ENCODE data around the gene SEZ6.
A peak's percentile ranks its signal among the peaks of the same experiment; 100 is the strongest.

The SEZ6 gene

GRCh38 chr17:29005936-29006511, at the start of gene SEZ6:
Gene SEZ6, minus strand, starts transcription at chr17:29006033. Its CDS starts 164 bp downstream, at chr17:29005869.
- DNase-seq (ENCODE audit: low read depth), result peak; percentile 35

GRCh38 chr17:29054835-29055234, 49.0 kb upstream of the SEZ6 start:
- DNase-seq (ENCODE audit: low read depth), result no peak

- no peak for DNase-seq (ENCODE audit: low read depth)
Measured at GRCh38 chr17:29051731-29052130, 45.9 kb upstream of the SEZ6 start.

GRCh38 chr17:29051194-29051593, 45.4 kb upstream of the SEZ6 start:
- no peak for DNase-seq (ENCODE audit: low read depth)

- DNase-seq (ENCODE audit: low read depth), result no peak
Measured at GRCh38 chr17:29050176-29050575, 44.3 kb upstream of the SEZ6 start.

- no peak for DNase-seq (ENCODE audit: low read depth)
Measured at GRCh38 chr17:29049541-29050145, 43.8 kb upstream of the SEZ6 start.

- DNase-seq (ENCODE audit: low read depth), result no peak
Measured at GRCh38 chr17:29048440-29049368, 42.9 kb upstream of the SEZ6 start.

GRCh38 chr17:29046473-29046839, 40.6 kb upstream of the SEZ6 start:
- no peak for DNase-seq (ENCODE audit: low read depth)

- DNase-seq (ENCODE audit: low read depth), result no peak
Measured at GRCh38 chr17:29045734-29046472, 40.1 kb upstream of the SEZ6 start.

GRCh38 chr17:29045026-29045425, 39.2 kb upstream of the SEZ6 start:
- DNase-seq (ENCODE audit: low read depth), result no peak

GRCh38 chr17:29043539-29044145, 37.8 kb upstream of the SEZ6 start:
- DNase-seq (ENCODE audit: low read depth), result no peak

- DNase-seq (ENCODE audit: low read depth), result no peak
Measured at GRCh38 chr17:29042679-29043538, 37.1 kb upstream of the SEZ6 start, which contains the start of gene PIPOX. Gene PIPOX, plus strand, starts transcription at chr17:29043141. Its CDS starts 85 bp downstream, at chr17:29043226.

GRCh38 chr17:29042026-29042678, 36.3 kb upstream of the SEZ6 start:
- no peak for DNase-seq (ENCODE audit: low read depth)

- DNase-seq (ENCODE audit: low read depth), result no peak
Measured at GRCh38 chr17:29041571-29041970, 35.7 kb upstream of the SEZ6 start.

GRCh38 chr17:29041091-29041490, 35.3 kb upstream of the SEZ6 start:
- DNase-seq (ENCODE audit: low read depth), result no peak

- DNase-seq (ENCODE audit: low read depth), result no peak
Measured at GRCh38 chr17:29039764-29040598, 34.1 kb upstream of the SEZ6 start.

- DNase-seq (ENCODE audit: low read depth), result no peak
Measured at GRCh38 chr17:29038085-29038795, 32.4 kb upstream of the SEZ6 start.

- no peak for DNase-seq (ENCODE audit: low read depth)
Measured at GRCh38 chr17:29037739-29038084, 31.9 kb upstream of the SEZ6 start.

- no peak for DNase-seq (ENCODE audit: low read depth)
Measured at GRCh38 chr17:29036584-29036983, 30.8 kb upstream of the SEZ6 start.

All from stimulated activated CD8-positive, alpha-beta memory T cell treated with anti-CD3 and anti-CD28 coated beads, Interleukin-7, amount 100 ng/mL, for 24 hours (primary cell).